Measurements from ENCODE around the gene MAP6.

Gene MAP6

DNA sequence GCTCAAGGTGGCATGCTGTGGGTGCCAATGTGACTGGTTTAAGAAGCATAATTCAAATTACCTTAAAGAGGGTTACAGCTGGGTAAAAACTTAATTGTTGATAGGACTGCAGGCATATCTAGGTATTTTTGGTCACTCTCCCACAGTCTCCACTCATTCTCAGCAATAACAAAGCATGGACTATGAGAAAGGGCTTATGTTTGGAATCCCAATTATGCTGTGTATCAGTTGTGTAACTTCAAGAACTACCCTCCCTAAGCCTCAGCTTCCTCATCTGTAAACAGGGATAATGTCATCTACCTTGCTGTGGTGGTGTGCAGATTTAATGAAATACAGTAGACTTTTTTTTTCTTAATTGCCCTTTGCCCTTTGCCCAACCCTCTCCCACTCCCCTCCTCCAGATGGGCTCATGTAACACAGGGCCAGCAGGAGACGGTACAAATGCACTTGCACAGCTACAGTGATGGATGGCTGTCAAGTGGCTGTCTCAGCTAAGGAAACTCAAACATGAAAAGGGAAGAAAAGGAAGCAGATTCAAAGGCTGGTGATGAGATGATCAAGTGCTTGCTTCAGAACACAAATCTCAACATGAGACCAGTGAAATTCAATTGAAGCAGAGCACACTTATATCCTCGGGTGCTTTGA is 37.6 kb downstream of the MAP6 start:
- DNase-seq (ENCODE audit: low read depth in 3 of 3), result no peak

DNA sequence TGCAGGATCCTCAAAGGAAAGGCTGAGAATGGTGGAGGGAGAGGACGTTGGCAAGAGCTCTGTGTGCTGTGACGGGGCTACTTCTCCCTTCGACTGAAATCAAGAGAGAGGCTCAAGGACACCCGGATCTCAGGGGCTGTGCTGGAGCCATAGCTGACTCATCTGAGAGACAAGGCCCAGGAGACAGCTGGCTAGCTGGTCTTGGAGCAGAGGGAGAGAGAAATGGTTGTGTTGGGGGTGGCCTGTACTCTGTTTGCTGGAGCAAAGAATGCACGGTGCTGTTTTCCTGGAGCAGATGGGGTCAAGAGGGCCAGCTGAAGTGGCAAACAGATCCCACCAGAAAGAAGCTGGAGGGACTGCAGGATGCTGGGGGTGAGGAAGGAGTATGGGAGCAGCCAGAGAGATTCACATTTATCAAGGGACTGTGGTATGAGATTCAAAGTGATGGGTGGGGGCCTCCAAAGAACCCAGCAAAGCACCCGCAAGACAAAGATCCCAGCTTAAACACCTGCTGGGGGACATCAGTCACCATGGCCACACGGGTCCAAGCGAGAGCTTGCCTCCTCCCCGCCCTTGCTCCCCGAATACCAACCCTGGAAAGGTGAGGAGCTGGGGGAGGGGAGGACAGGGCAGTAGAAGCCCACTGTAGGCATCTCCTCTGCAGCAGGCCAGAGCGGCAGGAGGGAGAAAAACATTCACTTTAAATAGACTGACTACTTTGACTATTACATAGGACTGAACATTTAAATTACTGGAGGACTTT is 40.8 kb downstream of the MAP6 start:
- DNase-seq (ENCODE audit: low read depth in 3 of 3), result no peak

DNA sequence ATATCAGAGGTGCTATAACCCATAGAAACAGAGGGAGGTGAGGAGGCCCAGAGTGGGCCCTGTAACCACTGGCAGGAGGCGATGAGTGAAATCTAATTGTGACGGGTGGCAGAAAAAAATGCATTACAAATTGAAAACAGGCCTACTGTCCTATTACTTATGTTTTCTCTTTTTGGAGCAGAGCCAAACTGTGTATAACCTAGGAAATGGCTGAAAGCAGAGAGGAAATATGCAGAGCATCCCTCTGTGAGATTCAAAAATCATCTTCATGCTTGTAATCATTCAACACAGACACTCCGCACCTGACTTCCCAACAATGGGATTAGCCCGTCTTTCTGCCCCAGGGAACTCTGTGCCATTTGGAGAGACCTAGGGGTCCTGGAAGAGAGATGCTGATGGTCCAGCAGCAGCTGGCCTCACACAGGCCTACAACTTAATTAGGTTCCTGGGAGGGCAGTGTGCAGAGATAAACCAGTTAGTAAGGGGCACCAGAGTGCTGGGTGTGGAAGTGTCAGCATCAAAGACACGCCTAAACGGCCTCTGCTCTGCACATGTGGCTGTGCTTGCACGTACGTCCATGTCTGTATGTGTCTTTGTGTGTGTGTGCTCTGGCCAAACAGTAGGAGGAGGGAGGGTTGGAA is 41.8 kb downstream of the MAP6 start:
- no peak for DNase-seq (ENCODE audit: low read depth in 3 of 3)

GRCh38 chr11:75625991-75626888 is 42.6 kb downstream of the MAP6 start:
- no peak for DNase-seq (ENCODE audit: low read depth in 3 of 3)

DNA sequence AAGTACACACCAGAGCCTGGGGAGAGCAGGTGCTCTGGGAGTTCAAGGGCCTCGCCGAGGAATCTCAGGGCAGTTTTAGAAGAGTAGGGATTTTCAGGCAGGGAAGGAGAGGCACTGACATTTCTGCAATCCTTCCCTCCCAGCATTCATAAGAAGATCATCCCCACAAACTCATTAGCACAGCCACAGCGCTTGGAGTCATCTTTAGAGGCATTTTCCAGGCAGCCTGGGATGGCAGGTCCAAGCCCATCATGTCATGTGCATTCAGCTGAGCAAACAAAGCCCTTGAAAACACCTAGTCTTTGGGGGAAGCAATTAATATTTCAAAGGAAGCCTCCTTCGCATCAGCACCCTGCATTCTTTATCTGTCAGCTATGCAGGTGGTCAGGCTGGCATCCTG is 43.8 kb downstream of the MAP6 start:
- no peak for DNase-seq (ENCODE audit: low read depth in 3 of 3)

DNA sequence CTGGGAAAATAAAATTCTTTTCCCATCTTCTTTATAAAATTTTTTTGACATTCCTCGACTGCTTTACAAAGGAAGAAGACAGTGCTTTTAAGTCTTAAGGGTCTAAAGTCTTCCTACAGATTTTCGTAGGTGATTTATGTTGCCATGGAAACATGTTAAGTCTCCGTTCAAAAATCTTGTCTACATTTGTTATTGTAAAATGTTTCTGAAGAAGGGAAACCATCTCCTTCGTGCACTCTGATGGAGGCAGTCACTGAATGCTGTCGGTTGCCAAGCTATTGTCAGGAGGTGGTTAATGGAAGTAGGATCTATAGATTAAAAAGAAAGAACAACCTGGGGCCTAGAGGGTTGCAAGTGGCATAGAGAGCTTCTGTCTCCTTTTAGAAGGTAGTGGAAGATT is 52.6 kb downstream of the MAP6 start:
- no peak for DNase-seq (ENCODE audit: low read depth in 3 of 3)

DNA sequence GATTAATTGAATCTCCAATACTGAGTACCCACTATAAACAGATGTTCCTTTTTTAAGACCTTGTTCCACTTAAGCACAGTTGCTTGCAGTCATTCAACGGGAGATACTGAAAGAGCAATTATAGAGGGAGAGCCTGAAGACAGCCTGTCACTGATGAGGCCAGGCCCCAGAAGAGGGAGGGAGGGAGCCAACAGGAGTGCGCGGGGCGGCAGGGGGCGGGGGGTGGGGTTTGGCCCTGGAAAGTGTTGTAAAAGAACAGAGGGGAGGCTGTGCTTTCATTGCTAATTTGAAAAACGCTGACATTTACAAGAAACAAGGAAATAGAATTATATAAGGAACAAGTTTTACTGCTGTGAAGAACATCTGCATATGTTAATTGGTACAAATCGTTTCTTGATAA is 53.1 kb downstream of the MAP6 start:
- no peak for DNase-seq (ENCODE audit: low read depth in 3 of 3)

GRCh38 chr11:75611823-75612222 is 57.0 kb downstream of the MAP6 start:
- no peak for DNase-seq (ENCODE audit: low read depth in 3 of 3)

DNA sequence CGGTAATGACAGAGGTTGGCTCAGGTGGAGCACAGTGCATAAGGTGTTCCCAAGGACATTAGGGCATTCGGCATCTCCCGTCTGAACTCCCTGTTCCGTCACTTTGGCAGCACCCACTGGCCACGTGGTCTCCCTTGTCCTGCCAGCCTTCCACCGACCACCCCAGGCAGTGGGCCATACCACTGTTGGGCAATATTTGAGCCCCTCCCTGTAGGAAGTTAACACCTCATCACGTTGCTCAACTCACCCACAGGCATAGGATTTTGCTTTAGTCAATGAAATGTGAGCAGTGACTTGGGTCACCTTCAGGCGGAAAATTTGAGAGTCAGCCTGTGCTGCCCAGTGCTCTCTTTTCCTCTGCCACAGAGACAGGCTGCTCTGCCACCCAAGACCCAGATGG is 62.7 kb downstream of the MAP6 start:
- no peak for DNase-seq (ENCODE audit: low read depth in 3 of 3)

GRCh38 chr11:75603791-75604736 is 64.8 kb downstream of the MAP6 start:
- no peak for DNase-seq (ENCODE audit: low read depth in 3 of 3)

DNA sequence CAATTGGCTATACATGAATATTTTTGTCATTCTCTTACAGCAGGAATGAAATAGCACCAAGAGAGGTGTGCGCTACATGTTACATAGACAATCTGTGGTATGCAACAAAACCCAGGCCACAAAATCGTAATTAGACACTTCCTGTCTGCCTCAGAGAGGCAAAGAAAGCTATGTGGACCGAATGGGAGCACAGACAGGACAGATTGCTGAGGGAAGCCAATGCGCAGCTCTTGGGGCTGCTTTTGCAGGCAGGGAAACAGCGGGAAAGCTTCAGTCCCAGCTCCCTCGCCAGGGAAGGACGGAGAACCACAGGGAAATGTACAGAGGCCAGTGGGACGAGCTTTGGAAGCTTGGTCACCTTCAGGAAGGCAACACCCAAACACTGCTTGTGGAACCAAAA is 65.9 kb downstream of the MAP6 start:
- DNase-seq (ENCODE audit: low read depth in 3 of 3), result no peak

GRCh38 chr11:75601494-75601893 is 67.3 kb downstream of the MAP6 start:
- no peak for DNase-seq (ENCODE audit: low read depth in 3 of 3)

DNA sequence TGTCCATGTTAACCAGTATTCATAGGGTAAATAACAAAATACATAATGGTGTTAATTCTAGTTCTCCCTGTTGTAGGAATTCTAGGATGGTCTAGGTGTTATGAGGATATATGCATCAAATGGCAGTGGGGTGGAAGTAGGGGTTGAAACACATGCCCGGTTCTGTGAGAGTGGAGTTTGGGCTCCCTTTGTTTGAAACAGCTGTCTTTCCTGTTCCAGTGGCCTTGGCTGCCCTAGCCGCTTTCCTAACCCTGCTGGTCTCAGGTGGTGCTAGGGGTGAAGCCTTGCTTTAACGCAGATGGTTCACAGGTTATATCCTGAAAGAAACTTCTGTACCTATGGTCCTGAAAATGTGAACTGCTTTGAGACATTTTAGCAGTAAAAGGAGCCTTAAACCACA is 68.5 kb downstream of the MAP6 start:
- no peak for DNase-seq (ENCODE audit: low read depth in 3 of 3)

- DNase-seq (ENCODE audit: low read depth in 3 of 3), result no peak
These were observed 69.9 kb downstream of the MAP6 start for GRCh38 chr11:75598900-75599299.

- DNase-seq (ENCODE audit: low read depth in 3 of 3), result no peak
These were observed 70.6 kb downstream of the MAP6 start for GRCh38 chr11:75598264-75598663.

GRCh38 chr11:75597636-75598035 is 71.2 kb downstream of the MAP6 start:
- no peak for DNase-seq (ENCODE audit: low read depth in 3 of 3)

GRCh38 chr11:75596914-75597313 is 71.9 kb downstream of the MAP6 start:
- no peak for DNase-seq (ENCODE audit: low read depth in 3 of 3)

- no peak for DNase-seq (ENCODE audit: low read depth in 3 of 3)
These were observed 73.4 kb downstream of the MAP6 start for GRCh38 chr11:75595429-75595828.

DNA sequence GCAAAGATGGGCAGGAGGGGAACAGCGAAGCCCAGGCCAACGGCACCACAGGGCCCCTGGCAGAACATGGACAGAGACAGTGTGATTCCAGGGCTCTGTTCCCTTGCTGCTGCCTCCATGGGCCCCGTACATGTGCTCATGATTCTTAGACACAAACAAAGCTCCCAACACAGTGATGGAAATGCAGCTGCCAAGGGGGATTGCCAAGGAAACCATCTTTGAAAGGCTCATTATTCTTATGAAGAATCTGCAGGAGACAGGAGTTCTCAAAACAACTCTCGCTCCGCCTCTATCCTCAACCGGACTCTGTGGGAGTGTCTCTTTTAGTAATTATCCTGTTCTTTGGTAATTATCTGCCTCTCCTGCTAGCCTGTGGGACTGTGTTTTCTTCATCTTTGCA is 74.6 kb downstream of the MAP6 start:
- no peak for DNase-seq (ENCODE audit: low read depth in 3 of 3)

- no peak for DNase-seq (ENCODE audit: low read depth in 3 of 3)
These were observed 75.4 kb downstream of the MAP6 start for GRCh38 chr11:75593286-75593915.

DNA sequence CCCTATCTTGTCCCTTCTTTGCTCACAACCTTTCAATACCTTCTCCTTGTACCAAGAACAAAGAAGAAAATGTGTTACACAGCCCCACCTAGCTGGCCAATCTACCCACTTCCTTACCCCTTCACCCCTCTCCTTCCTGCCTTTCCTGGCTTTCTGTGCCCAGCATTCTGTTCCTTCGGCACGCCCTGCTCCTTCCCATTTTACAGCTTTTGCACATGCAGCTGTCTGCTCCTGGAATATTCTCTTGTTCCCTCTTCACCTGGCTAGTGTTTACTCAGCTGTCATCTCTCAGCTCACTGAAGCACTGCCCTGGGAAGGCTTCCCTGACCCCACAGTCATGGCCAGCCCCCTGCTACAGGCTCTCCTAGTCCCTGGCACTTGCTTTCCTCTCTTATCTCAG is 76.1 kb downstream of the MAP6 start:
- DNase-seq (ENCODE audit: low read depth in 3 of 3), result no peak
